ENCODE results near the gene RTN3. TPM values are rescaled to one million over a fixed set of nuclear protein-coding genes. Genes with fewer than 3 reads are reported as not detected.

RTN3 gene
- total RNA-seq, 1 donor from 2014 or later, result 140 TPM

GRCh38 chr11:63791495-63792167 lies 110.3 kb downstream of the RTN3 start:
- TF ChIP-seq CTCF (IDR thresholded peaks at IDR 0.05), result no peak
- ATAC-seq, result no peak

GRCh38 chr11:63793161-63793560 lies 111.9 kb downstream of the RTN3 start:
- Histone ChIP-seq H3K27ac (no peak overlapping the region), H3K4me1 (no peaks in the 10 kb centered on the region), H3K36me3 (no peaks in the 10 kb centered on the region), H3K9me3 (peaks cover 14% of the 10 kb centered on the region), H3K4me3 (no peak overlapping the region), H3K27me3 (ENCODE audit: low read depth) (no peaks in the 10 kb centered on the region)
- ATAC-seq (peak; percentile 52 to 57), DNase-seq (no peak)
- no peak for TF ChIP-seq CTCF (IDR thresholded peaks at IDR 0.05)
- intact Hi-C loops (cut with DNase I), result no loop called here

More at GRCh38 chr11:63791495-63792167, 110.3 kb downstream of the RTN3 start:
- DNase-seq, result no peak
- Histone ChIP-seq H3K4me1 (no peaks in the 10 kb centered on the region), H3K9me3 (peaks cover 14% of the 10 kb centered on the region), H3K27ac (no peak overlapping the region), H3K36me3 (no peaks in the 10 kb centered on the region), H3K4me3 (no peak overlapping the region), H3K27me3 (ENCODE audit: low read depth) (no peaks in the 10 kb centered on the region)
- intact Hi-C loops (cut with DNase I), result no loop called here

GRCh38 chr11:63795066-63795465 lies 113.8 kb downstream of the RTN3 start:
- H3K4me1 ChIP-seq, result no peaks in the 10 kb centered on the region
- peaks cover 14% of the 10 kb centered on the region for H3K9me3 ChIP-seq
- H3K36me3 ChIP-seq, result no peaks in the 10 kb centered on the region
- DNase-seq (no peak), ATAC-seq (no peak)
- H3K27me3 ChIP-seq (ENCODE audit: low read depth), result no peaks in the 10 kb centered on the region
- intact Hi-C loops (cut with DNase I), result no loop called here
- no peak overlapping the region for H3K27ac ChIP-seq
- H3K4me3 ChIP-seq, result no peak overlapping the region
- TF ChIP-seq CTCF (IDR thresholded peaks at IDR 0.05), result no peak

- DNase-seq (no peak), ATAC-seq (no peak)
- H3K27me3 ChIP-seq (ENCODE audit: low read depth), result no peaks in the 10 kb centered on the region
- H3K9me3 ChIP-seq, result no peaks in the 10 kb centered on the region
- TF ChIP-seq CTCF (IDR thresholded peaks at IDR 0.05), result no peak
- H3K27ac ChIP-seq, result no peak overlapping the region
- intact Hi-C loops (cut with DNase I), result no loop called here
- H3K4me3 ChIP-seq, result no peak overlapping the region
- H3K36me3 ChIP-seq, result no peaks in the 10 kb centered on the region
- H3K4me1 ChIP-seq, result no peaks in the 10 kb centered on the region
Measured at GRCh38 chr11:63800921-63801320, 119.6 kb downstream of the RTN3 start.

- H3K4me3 ChIP-seq, result no peak overlapping the region
- intact Hi-C loops (cut with DNase I), result no loop called here
- H3K4me1 ChIP-seq, result no peaks in the 10 kb centered on the region
- DNase-seq (no peak), ATAC-seq (no peak)
- no peak for TF ChIP-seq CTCF (IDR thresholded peaks at IDR 0.05)
- H3K27me3 ChIP-seq (ENCODE audit: low read depth), result no peaks in the 10 kb centered on the region
- H3K27ac ChIP-seq, result no peak overlapping the region
- no peaks in the 10 kb centered on the region for H3K9me3 ChIP-seq
- no peaks in the 10 kb centered on the region for H3K36me3 ChIP-seq
Measured at GRCh38 chr11:63802637-63803414, 121.5 kb downstream of the RTN3 start.

Data from lower lobe of right lung (tissue), 2 donors.